HL-60/S4 treated with phorbol 12-myristate 13-acetate at 8.2 ng/mL for 4 days and 3 days (cell line): Measurements from ENCODE around the gene CLDN11.

Experiments
- in situ Hi-C: fragments of 300-500 bp; cut with MboI; formaldehyde crosslinking; loops from 2 replicates; pipeline ENCODE4 v1.15.0; 2022; ENCODE audit warnings: low sequenced_read_pairs

Gene CLDN11

DNA sequence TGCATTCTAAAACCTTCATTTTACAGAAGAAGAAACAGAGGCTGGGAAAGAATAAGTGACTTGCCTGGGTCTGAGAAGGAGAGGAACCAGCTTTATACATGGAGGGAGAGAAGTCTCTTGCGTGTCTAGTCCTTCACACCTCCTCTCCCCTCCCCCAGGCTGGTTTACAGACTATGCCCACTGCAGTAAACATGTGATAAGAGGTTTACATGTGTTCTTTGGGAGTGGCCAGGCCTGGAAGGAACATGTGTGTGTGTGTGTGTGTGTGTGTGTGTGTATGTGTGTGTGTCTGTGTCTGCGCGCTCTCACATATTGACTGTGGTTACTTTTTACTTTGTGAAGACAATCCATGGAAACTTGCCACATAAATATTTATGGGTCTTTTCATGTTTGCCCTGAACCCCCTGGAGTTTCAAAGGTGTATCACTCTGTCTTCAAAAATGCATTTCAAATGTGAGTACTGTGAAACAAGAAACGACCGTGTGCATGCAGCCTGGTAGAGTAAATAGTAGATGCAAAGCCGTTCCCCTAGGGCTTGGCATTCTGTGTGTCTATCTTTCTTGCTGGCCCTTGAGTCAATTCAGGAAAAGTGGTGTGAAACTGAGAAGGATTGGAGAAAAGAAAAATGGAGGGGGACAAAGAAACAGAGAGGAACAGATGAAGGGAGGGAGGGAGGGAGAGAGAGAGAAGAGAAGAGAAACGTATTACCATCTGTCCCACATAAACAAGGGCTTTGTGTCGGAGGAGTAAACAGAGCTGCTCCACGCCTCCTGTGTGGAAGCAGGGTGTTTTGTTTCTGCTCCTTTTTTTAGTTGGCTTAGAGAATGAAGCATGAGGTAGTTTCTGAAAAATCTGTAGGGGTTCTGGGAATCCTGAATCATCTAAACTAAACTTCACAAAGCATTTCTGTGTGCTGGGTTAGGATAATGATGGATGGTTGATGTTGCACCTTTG lies 51.7 kb downstream of the CLDN11 start:
- in situ Hi-C loops, result no loop called here

DNA sequence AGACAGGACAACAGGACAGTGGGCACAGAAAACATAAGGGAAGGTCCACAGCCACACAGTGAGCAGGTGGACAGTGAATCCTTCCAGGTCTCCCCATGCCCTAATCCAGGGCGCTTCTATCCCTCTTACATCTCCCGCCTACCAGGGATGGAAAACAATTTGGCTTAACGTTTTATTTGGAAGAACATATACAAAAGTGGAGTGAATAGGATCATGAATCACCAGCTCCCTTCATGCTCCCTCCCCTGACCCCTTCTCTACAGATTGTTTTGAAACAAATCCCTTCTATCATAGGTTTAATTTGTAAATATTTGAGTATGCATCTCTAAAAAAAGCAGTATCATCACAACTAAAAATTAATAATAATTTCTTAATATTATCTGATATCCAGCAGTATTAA lies 52.5 kb downstream of the CLDN11 start:
- in situ Hi-C loops, result no loop called here

DNA sequence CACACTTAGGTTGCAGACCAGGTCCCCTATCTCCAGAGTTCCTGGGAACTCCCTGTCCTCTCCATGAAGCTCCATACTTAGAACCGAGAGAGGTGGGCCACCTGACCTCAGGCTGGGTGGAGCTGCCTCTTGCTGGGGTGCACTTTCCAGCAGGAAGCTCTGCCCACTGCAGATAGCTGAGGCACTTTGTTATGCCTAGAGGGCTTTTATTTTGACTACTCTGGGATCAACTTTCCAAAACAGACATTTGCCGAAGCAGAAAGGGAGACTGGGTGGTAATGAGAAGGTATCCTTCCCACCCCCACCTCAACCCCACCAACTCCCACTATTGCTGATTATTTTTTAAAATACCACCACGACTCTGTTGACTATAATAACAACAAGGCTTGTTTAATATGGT lies 54.7 kb downstream of the CLDN11 start:
- in situ Hi-C loops, result no loop called here

DNA sequence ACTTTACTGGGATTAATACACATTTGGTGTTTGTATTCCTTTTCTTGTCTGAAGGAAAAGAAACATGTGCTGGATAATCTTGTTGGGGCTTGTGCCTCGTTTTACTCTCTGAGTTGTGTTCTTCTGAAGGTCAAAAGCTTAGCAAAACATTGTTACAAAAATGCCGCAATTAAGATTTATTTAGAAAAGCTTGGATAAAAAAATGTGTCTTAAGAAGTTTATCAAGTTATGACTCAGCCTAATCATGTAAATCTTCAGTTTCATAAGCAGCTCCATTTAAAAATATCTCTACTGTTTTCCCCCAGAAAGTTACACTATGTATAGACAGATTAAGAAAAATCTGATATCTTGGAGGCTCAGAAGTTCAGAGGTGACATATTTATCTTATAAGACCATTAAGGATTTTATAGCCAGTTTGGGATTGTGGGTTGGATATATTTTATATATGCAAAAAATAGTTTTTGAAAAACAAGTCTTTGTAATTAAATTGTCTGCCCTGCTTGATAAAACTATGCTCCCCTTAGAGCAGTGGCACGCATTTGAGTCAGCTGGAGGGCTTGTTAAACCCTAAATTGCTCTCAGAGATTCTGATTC lies 56.5 kb downstream of the CLDN11 start:
- in situ Hi-C loops, result no loop called here

DNA sequence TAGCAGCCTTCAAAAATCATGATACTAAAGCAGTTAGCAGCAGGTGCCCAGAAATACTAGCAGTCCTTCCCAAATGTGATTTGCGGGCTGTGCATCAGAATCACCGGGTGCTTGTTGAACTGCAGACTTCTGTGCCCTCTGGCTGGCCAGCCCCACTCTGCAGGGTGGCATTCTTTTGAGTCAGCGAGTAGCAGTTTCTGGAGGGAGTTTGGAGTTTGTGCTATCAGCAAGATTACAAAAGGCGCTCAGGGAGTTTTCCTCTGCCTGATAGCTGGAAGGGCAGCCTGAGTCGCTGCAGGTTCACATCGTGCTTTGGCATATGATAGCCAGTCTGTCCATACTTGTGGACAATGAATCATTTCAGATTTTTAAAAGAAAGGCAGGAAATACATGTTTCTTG lies 57.6 kb downstream of the CLDN11 start:
- in situ Hi-C loops, result no loop called here

DNA sequence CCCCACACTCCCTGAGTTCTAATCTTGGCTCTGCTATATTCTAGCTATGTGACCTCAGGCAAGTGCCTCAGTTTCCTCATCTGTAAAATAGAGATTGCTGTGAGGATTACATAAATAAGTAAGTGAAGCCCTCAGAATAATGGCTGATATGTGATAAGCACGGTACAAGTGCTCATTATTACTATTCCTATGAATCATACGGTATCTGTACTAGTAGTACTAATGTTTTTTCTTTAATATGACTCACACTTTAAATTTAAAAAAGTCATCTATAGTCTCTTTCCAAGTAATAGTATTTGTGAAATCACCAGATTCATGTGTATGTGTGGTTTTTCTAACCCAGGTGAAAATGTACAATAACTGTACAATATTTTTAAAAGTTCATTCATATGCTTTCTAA lies 58.7 kb downstream of the CLDN11 start:
- in situ Hi-C loops, result no loop called here

DNA sequence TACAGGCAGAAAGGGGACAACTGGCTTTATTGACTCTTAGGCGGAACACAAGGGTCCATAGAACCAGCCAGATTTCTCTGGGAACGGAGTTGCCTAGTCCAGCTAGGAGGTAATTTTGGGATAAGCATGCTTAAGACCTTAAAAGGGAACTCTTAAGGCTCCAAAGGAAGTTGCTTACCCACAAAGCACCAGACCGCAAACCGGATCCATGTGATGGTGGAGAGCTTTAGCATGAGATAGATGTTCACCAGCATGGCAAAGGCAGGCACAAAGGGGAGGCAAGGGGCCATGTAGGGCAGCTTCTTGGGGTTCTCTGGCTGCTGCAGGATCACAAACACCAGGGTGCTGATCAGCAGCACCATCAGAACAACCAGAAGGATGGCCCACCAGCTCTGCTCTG lies 61.4 kb downstream of the CLDN11 start:
- in situ Hi-C loops, result no loop called here

DNA sequence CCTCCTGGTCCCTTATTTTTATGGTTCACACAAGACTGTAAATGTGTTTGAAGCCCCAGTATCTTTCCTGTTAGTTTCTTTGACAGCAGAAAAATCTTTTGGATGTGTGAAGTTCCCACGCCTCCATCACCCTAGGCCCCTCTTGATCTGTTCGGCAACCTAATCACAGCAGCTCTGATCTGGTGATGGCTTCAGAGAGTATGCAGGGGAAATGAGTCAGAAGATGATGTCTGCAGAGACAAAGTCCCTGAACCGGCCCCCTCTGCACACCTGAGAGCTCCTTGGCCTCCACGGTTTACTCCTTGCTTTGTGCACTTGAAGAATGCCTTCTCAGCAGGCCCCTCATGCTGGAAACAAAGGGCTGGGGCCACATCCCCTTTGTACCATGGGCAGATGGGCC lies 63.5 kb downstream of the CLDN11 start:
- in situ Hi-C loops, result no loop called here

DNA sequence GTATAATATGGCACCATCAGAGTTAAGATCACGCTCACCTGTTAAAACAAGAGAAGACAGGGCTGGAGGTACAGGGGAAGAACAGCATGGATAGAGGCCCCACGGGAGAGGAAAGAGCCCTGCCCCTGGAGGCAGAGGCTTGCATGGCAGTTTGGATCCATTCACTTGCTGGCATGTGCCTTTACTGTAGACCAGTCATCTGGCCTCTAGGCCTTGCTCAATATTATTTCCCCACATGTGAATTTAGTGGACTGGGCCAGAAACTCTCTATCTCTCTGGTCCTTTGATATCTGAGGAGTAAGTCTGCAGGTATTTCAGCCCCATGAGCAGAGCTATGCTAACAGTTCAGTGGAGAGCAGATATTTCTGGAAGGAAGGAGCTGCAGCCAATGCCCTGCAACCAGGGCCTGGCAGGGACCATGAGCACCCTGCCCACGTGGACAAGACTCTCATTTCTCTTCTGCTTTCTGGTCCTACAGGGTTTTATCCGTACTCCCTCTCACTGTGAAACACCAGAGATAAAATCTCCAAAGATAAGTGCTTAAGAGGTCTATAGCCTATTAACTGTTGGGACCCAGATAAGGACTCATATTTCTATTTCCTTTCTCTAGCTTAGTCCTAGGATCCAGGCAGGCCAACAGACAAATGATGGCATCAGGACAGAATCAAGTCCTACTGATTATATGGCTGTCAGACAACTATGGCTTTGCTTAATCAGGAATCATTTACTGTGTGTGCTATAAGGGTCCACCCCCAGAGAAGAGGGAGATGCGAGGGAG lies 65.0 kb downstream of the CLDN11 start:
- in situ Hi-C loops, result no loop called here
